ENCODE measurements around the gene NAGA. TPM values are rescaled to one million over a fixed set of nuclear protein-coding genes. Genes with fewer than 3 reads are reported as not detected.
A peak's percentile ranks its signal among the peaks of the same experiment; 100 is the strongest.

NAGA gene
- total RNA-seq, 1 donor from 2014 or later, result 16.9 TPM

- Mint-ChIP-seq H3K27ac (no peak overlapping the region), H3K27me3 (no peaks in the 10 kb centered on the region), H3K36me3 (ENCODE audit: insufficient read depth) (peaks cover 10% of the 10 kb centered on the region), H3K4me3 (ENCODE audit: low read depth) (no peak overlapping the region), H3K4me1 (ENCODE audit: low read depth) (no peaks in the 10 kb centered on the region), H3K9me3 (ENCODE audit: low read depth) (peaks cover 19% of the 10 kb centered on the region)
- TF ChIP-seq, protein P1, sequence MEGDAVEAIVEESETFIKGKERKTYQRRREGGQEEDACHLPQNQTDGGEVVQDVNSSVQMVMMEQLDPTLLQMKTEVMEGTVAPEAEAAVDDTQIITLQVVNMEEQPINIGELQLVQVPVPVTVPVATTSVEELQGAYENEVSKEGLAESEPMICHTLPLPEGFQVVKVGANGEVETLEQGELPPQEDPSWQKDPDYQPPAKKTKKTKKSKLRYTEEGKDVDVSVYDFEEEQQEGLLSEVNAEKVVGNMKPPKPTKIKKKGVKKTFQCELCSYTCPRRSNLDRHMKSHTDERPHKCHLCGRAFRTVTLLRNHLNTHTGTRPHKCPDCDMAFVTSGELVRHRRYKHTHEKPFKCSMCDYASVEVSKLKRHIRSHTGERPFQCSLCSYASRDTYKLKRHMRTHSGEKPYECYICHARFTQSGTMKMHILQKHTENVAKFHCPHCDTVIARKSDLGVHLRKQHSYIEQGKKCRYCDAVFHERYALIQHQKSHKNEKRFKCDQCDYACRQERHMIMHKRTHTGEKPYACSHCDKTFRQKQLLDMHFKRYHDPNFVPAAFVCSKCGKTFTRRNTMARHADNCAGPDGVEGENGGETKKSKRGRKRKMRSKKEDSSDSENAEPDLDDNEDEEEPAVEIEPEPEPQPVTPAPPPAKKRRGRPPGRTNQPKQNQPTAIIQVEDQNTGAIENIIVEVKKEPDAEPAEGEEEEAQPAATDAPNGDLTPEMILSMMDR (IDR thresholded peaks at IDR 0.05; ENCODE audit: unreplicated experiment), result no peak
- DNase-seq (ENCODE audit: low spot score, unreplicated experiment), result no peak
Observed at GRCh38 chr22:42052765-42053164, 17.8 kb downstream of the NAGA start.

- peaks cover 1% of the 10 kb centered on the region for H3K9me3 Mint-ChIP-seq (ENCODE audit: low read depth)
- H3K27ac Mint-ChIP-seq, result peak overlapping the region; percentile 47
- H3K27me3 Mint-ChIP-seq, result no peaks in the 10 kb centered on the region
- H3K4me3 Mint-ChIP-seq (ENCODE audit: low read depth), result no peak overlapping the region
- no peaks in the 10 kb centered on the region for H3K36me3 Mint-ChIP-seq (ENCODE audit: insufficient read depth)
- TF ChIP-seq, protein P1 (IDR thresholded peaks at IDR 0.05; ENCODE audit: unreplicated experiment), result no peak
- no peak for DNase-seq (ENCODE audit: low spot score, unreplicated experiment)
- H3K4me1 Mint-ChIP-seq (ENCODE audit: low read depth), result no peaks in the 10 kb centered on the region
Observed at GRCh38 chr22:42050641-42051180, 19.9 kb downstream of the NAGA start.

- no peak for DNase-seq (ENCODE audit: low spot score, unreplicated experiment)
- Mint-ChIP-seq H3K4me3 (ENCODE audit: low read depth) (no peak overlapping the region), H3K36me3 (ENCODE audit: insufficient read depth) (peaks cover 1% of the 10 kb centered on the region), H3K27me3 (peaks cover 13% of the 10 kb centered on the region), H3K9me3 (ENCODE audit: low read depth) (peaks cover 17% of the 10 kb centered on the region), H3K4me1 (ENCODE audit: low read depth) (no peaks in the 10 kb centered on the region), H3K27ac (no peak overlapping the region)
- TF ChIP-seq, protein P1 (IDR thresholded peaks at IDR 0.05; ENCODE audit: unreplicated experiment), result no peak
Observed at GRCh38 chr22:42041784-42042183, 28.8 kb downstream of the NAGA start.

DNA sequence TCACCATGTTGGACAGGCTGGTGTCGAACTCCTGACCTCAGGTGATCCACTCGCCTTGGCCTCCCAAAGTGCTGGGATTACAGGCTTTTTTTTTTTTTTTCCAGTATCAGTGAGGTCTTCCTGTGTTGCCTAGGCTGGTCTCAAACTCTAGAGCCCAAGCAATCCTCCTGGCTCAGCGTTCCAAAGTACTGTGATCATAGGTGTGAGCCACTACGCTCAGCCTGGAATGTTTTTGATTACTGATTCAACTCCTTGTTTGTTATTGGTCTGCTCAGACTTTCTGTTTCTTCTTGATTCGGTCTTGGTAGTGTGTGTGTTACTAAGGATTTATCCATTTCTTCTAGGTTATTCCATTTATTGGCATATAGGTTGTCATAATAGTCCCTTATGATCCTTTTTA lies 31.3 kb downstream of the NAGA start:
- peaks cover 21% of the 10 kb centered on the region for H3K9me3 Mint-ChIP-seq (ENCODE audit: low read depth)
- no peaks in the 10 kb centered on the region for H3K4me1 Mint-ChIP-seq (ENCODE audit: low read depth)

GRCh38 chr22:42035256-42035655 lies 35.4 kb downstream of the NAGA start:
- no peak overlapping the region for H3K27ac Mint-ChIP-seq
- peaks cover 7% of the 10 kb centered on the region for H3K9me3 Mint-ChIP-seq (ENCODE audit: low read depth)
- no peak overlapping the region for H3K4me3 Mint-ChIP-seq (ENCODE audit: low read depth)
- H3K36me3 Mint-ChIP-seq (ENCODE audit: insufficient read depth), result no peaks in the 10 kb centered on the region
- no peaks in the 10 kb centered on the region for H3K4me1 Mint-ChIP-seq (ENCODE audit: low read depth)
- TF ChIP-seq, protein P1 (IDR thresholded peaks at IDR 0.05; ENCODE audit: unreplicated experiment), result no peak
- no peak for DNase-seq (ENCODE audit: low spot score, unreplicated experiment)
- peaks cover 27% of the 10 kb centered on the region for H3K27me3 Mint-ChIP-seq

More for the DNA sequence above, 31.3 kb downstream of the NAGA start:
- DNase-seq (ENCODE audit: low spot score, unreplicated experiment), result no peak
- Mint-ChIP-seq H3K36me3 (ENCODE audit: insufficient read depth) (peaks cover 1% of the 10 kb centered on the region), H3K27ac (no peak overlapping the region), H3K27me3 (peaks cover 17% of the 10 kb centered on the region), H3K4me3 (ENCODE audit: low read depth) (no peak overlapping the region)
- TF ChIP-seq, protein P1 (IDR thresholded peaks at IDR 0.05; ENCODE audit: unreplicated experiment), result no peak

Data from progenitor cell of endocrine pancreas (in vitro differentiated cells).